SK-N-MC (cell line): ENCODE measurements around the gene PCNX2.

Source experiments
- EZH2 ChIP-seq: fragments of 200-600 bp; sonication (generic); IDR thresholded peaks from one replicate; pipeline ENCODE4 v1.6.1; 2017; ENCODE audit warnings: antibody characterized with exemption
- FOXP2 ChIP-seq: optimal IDR thresholded peaks from 2 replicates; pipeline ENCODE3; 2011; ENCODE audit warnings: mild to moderate bottlenecking, moderate library complexity; ENCODE audit not compliant: insufficient read depth; ENCODE audit errors: extremely low read length, control extremely low read depth
- POLR2AphosphoS5 ChIP-seq: IDR thresholded peaks from 2 replicates; pipeline ENCODE4 v1.6.1; 2012; ENCODE audit warnings: mild to moderate bottlenecking, low read depth, low read length, borderline replicate concordance

GRCh38 chr1:233097546-233097945 lies 198.0 kb downstream of the PCNX2 start:
- TF ChIP-seq EZH2 = no peak
- TF ChIP-seq POLR2AphosphoS5 = no peak
- TF ChIP-seq FOXP2 = no peak
